Hypothalamus (tissue), 51 donors: ENCODE results near the gene GFER.

ENCODE experiments used
- DNase-seq, 51 donors: peaks; one replicate each; lab custom pipeline; 2025; lab: John Stamatoyannopoulos, UW

GFER gene

GRCh38 chr16:2036200-2036966 is 52.4 kb downstream of the GFER start:
- no peak for DNase-seq

- no peak for DNase-seq
These were observed 53.1 kb downstream of the GFER start for GRCh38 chr16:2037115-2037514.
